MCF 10A (cell line): ENCODE measurements around the gene AQP3. TPM values are rescaled to one million over a fixed set of nuclear protein-coding genes. Genes with fewer than 3 reads are reported as not detected.
A peak's percentile ranks its signal among the peaks of the same experiment; 100 is the strongest.
"Not testable (repeated sequence)": the region's sequence is repeated elsewhere in the genome, so short reads cannot be mapped to it uniquely, and the experiment has no call there.

Source experiments
- BruUV-seq: library from RNA; stranded (reverse); fragments of 400-500 nt; replicated peaks from 2 replicates; lab custom pipeline; 2021; lab: Mats Ljungman, UMichigan
- CTCF ChIA-PET: fragments of 300-600 bp; sonication (Branson Sonifier 250); formaldehyde crosslinking; extraction: SDS; loops from one replicate; lab custom pipeline; 2021; ENCODE audit warnings: antibody characterized with exemption, inconsistent platforms; lab: Yijun Ruan, JAX
- POLR2A ChIA-PET: fragments of 300-600, 350-650 bp; sonication (Branson Sonifier 250); formaldehyde crosslinking; extraction: SDS; loops from one replicate; lab custom pipeline; 2020; ENCODE audit warnings: antibody characterized with exemption, inconsistent platforms; lab: Yijun Ruan, JAX
- DNase-seq: peaks from one replicate; pipeline ENCODE4 v3.0.0-alpha.2; 2018; ENCODE audit not compliant: unreplicated experiment
- H3K27ac Mint-ChIP-seq: one replicate; pipeline ENCODE4 v1.8.0; 2022; ENCODE audit warnings: mild to moderate bottlenecking, low read depth, mixed read lengths; ENCODE audit not compliant: unreplicated experiment
- H3K27me3 Mint-ChIP-seq: one replicate; pipeline ENCODE4 v1.8.0; 2022; ENCODE audit warnings: mixed read lengths; ENCODE audit not compliant: insufficient read depth, unreplicated experiment
- H3K36me3 Mint-ChIP-seq: one replicate; pipeline ENCODE4 v1.8.0; 2022; ENCODE audit warnings: mild to moderate bottlenecking, moderate library complexity, mixed read lengths; ENCODE audit not compliant: insufficient read depth, unreplicated experiment
- H3K4me1 Mint-ChIP-seq: one replicate; pipeline ENCODE4 v1.8.0; 2022; ENCODE audit warnings: mixed read lengths; ENCODE audit not compliant: insufficient read depth, unreplicated experiment
- H3K4me3 Mint-ChIP-seq: one replicate; pipeline ENCODE4 v1.8.0; 2022; ENCODE audit warnings: mild to moderate bottlenecking, moderate library complexity, mixed read lengths; ENCODE audit not compliant: unreplicated experiment
- H3K9me3 Mint-ChIP-seq: one replicate; pipeline ENCODE4 v1.8.0; 2022; ENCODE audit warnings: mixed read lengths; ENCODE audit not compliant: unreplicated experiment
- intact Hi-C: fragments of 100-400 bp; cut with micrococcal nuclease; formaldehyde crosslinking; loops from 2 replicates; pipeline ENCODE4 v1.14.1; 2022
- total RNA-seq: library from RNA; stranded (reverse); gene quantifications from 2 replicates; pipeline ENCODE4 v1.2.3, GENCODE V29; 2022
- TF ChIP-seq, protein P1 (sequence below): fragments of 200-600 bp; IDR thresholded peaks from one replicate; pipeline ENCODE4 v1.8.0; 2022; ENCODE audit warnings: antibody characterized with exemption, mild to moderate bottlenecking; ENCODE audit not compliant: unreplicated experiment

The AQP3 gene
- total RNA-seq, 1 experiment from 2014 or later = 0.89 TPM

DNA sequence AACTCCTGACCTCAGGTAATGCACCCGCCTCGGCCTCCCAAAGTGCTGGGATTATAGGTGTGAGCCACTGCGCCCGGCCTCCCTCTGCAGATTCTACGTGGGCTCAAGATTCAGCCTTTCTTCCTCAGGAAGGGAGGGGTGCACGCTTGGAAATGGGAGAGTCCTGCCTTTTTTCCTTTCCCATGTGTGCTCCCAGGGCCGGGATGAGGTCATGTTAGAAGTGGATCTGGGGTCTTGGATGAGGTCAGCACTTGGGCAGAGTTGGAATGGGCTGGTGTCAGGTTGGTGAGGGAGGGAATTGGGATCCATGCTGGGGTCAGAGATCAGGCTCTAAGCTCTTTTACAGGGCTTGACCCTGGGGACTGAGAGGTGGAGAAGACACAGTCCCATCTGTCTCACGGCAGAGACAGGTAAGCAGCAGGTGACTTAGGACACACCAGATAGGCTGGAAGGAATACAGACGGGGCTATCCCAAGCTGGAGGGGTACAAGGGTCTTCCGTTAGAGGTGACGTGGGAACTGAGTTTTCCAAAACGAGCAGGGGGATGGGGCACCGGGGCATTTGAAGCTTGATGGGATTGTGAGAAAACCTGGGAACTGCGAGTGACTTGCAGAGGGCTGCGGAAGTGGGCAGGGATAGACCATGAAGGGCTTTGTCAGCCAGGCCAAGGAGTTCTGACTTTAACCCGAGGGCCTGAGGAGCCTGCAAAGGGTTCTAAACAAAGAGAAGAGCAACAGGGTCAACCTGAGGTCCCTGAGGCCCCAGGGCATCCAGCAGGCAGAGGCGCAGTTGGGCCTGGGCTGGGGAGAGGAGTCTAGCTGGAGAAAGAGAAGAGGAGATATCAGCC, 43.2 kb downstream of the AQP3 start:
- Mint-ChIP-seq H3K27ac (peak overlapping the region; percentile 16), H3K36me3 (no peaks in the 10 kb centered on the region), H3K9me3 (no peaks in the 10 kb centered on the region), H3K4me3 (no peak overlapping the region), H3K4me1 (peaks cover 11% of the 10 kb centered on the region), H3K27me3 (no peaks in the 10 kb centered on the region)
- POLR2A ChIA-PET = interaction anchor here (0.9 to 2.5 kb wide), 3 partner anchors 63 to 173 kb away, joined by 3 to 13 read pairs (median 4); partner anchors contain the start of gene NOL6
- DNase-seq = no peak
- CTCF ChIA-PET = interaction anchor here (0.6 to 5.0 kb wide), 36 partner anchors 11 to 718 kb away, joined by 3 to 114 read pairs (median 4); partner anchors contain the start of genes AQP3 and NOL6
- TF ChIP-seq, protein P1, sequence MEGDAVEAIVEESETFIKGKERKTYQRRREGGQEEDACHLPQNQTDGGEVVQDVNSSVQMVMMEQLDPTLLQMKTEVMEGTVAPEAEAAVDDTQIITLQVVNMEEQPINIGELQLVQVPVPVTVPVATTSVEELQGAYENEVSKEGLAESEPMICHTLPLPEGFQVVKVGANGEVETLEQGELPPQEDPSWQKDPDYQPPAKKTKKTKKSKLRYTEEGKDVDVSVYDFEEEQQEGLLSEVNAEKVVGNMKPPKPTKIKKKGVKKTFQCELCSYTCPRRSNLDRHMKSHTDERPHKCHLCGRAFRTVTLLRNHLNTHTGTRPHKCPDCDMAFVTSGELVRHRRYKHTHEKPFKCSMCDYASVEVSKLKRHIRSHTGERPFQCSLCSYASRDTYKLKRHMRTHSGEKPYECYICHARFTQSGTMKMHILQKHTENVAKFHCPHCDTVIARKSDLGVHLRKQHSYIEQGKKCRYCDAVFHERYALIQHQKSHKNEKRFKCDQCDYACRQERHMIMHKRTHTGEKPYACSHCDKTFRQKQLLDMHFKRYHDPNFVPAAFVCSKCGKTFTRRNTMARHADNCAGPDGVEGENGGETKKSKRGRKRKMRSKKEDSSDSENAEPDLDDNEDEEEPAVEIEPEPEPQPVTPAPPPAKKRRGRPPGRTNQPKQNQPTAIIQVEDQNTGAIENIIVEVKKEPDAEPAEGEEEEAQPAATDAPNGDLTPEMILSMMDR = no peak
- no TSS peak for BruUV-seq
- intact Hi-C loops = loop anchor here (1.0 to 5.0 kb wide), 6 partner anchors 49 to 318 kb away; no protein-coding TSS in a partner anchor

DNA sequence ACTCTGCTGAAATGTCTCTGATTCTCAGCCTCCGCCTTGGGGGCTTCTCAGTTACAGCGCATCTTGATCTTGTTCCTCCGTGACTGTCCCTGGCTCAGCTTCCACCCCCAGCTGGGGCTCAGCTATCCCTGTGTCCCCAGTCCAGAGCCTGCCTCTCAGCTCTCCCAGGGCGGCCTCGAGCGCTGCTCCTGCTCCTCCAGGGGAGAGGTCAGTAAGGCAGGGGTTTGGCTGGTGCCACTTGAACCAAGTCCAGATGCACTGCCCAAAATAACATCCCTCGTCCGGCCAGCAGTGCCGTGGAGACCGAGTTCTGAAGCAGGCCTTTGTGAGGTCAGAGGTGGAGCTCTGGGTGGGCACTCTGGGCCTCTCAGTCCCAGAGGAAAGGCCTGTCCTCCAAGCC, 45.0 kb downstream of the AQP3 start, which contains the start of gene AQP7:
Gene AQP7 (minus strand): TSS at position 198 of the 400 bp plus-strand sequence. CDS start 1,306 bp downstream, outside the sequence.
- not testable (repeated sequence) for H3K4me3 Mint-ChIP-seq, BruUV-seq, H3K4me1 Mint-ChIP-seq, H3K27me3 Mint-ChIP-seq, H3K9me3 Mint-ChIP-seq, DNase-seq, H3K36me3 Mint-ChIP-seq, H3K27ac Mint-ChIP-seq
- POLR2A ChIA-PET = interaction anchor here (1.3 kb wide), 1 partner anchor 71 kb away, joined by 4 read pairs; the partner anchor contains the start of gene NOL6
- CTCF ChIA-PET = interaction anchor here (0.6 to 5.0 kb wide), 14 partner anchors 10 to 329 kb away, joined by 3 to 114 read pairs (median 6); partner anchors contain the start of genes AQP3 and NOL6
- intact Hi-C loops = loop anchor here (2.0 to 5.0 kb wide), 4 partner anchors 115 to 320 kb away; no protein-coding TSS in a partner anchor

DNA sequence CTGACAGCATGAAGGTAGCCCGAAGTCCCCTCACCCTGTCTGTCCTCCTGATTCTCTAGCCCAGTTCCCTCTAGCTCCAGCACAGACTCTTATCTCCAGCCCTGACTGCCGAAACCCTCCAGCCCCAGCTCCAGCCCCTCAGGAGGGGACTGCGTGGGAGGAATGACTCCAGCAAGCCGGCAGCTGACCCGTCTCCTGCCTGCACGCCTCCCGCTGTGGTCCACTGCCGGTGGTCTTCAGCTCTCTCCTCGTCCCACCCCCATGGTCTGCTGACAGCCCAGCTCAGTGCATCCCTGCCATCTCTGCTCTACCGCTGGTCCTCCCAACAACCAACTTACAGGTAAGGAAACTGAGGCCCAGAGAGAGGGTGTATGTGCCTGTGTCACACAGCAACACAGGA, 45.6 kb downstream of the AQP3 start:
- H3K27me3 Mint-ChIP-seq, H3K27ac Mint-ChIP-seq, POLR2A ChIA-PET, DNase-seq, H3K9me3 Mint-ChIP-seq, H3K36me3 Mint-ChIP-seq, H3K4me1 Mint-ChIP-seq, H3K4me3 Mint-ChIP-seq, BruUV-seq: not testable (repeated sequence)
- intact Hi-C loops = loop anchor here (2.0 to 5.0 kb wide), 4 partner anchors 115 to 320 kb away; no protein-coding TSS in a partner anchor
- CTCF ChIA-PET = interaction anchor here (4.4 to 5.0 kb wide), 2 partner anchors 50 to 64 kb away, joined by 46 to 114 read pairs; no protein-coding TSS in a partner anchor

DNA sequence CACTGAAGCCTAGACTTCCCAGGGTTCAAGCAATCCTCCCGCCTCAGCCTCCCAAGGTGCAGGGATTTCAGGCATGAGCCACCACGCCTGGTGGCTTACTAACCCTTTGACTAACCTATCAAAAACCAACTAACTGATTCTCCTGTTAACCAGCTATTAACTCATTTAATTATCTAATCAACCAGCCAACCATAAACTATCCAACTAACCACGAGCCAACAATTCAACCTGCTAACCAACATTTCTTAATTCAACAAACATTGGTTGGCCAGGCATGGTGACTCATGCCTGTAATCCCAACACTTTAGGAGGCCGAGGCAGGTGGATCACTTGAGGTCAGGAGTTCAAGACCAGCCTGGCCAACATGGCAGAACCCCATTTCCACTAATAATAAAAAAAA, 48.3 kb downstream of the AQP3 start:
- H3K9me3 Mint-ChIP-seq, H3K27ac Mint-ChIP-seq, H3K4me3 Mint-ChIP-seq, DNase-seq, intact Hi-C loops, H3K4me1 Mint-ChIP-seq, H3K36me3 Mint-ChIP-seq, POLR2A ChIA-PET, BruUV-seq: not testable (repeated sequence)
- peaks cover 12% of the 10 kb centered on the region for H3K27me3 Mint-ChIP-seq
- CTCF ChIA-PET = interaction anchor here (0.6 to 1.5 kb wide), 6 partner anchors 9 to 199 kb away, joined by 3 to 10 read pairs (median 4); no protein-coding TSS in a partner anchor

DNA sequence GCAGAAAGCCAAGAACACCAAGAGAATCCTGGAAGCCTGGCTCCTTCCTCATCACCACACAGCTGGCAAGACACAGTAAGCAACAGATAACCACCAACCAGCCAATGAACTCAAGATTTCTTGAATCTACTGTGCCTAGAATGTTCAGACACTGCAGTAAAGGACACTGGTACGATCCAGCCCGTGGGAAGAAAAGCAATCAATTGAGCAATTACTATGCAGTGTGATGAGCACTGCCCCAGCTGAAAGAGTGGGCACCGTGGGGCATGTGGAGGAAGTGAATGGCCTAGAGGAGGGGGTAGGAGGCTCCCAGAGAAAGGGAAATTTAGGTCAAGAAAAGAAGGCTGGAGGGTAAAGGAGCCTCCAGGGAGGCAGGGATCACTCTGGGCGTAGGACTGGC, 49.6 kb downstream of the AQP3 start:
- DNase-seq, BruUV-seq, H3K9me3 Mint-ChIP-seq, POLR2A ChIA-PET, H3K36me3 Mint-ChIP-seq, H3K4me1 Mint-ChIP-seq, H3K27ac Mint-ChIP-seq, CTCF ChIA-PET, H3K4me3 Mint-ChIP-seq, intact Hi-C loops: not testable (repeated sequence)
- H3K27me3 Mint-ChIP-seq = peaks cover 19% of the 10 kb centered on the region

DNA sequence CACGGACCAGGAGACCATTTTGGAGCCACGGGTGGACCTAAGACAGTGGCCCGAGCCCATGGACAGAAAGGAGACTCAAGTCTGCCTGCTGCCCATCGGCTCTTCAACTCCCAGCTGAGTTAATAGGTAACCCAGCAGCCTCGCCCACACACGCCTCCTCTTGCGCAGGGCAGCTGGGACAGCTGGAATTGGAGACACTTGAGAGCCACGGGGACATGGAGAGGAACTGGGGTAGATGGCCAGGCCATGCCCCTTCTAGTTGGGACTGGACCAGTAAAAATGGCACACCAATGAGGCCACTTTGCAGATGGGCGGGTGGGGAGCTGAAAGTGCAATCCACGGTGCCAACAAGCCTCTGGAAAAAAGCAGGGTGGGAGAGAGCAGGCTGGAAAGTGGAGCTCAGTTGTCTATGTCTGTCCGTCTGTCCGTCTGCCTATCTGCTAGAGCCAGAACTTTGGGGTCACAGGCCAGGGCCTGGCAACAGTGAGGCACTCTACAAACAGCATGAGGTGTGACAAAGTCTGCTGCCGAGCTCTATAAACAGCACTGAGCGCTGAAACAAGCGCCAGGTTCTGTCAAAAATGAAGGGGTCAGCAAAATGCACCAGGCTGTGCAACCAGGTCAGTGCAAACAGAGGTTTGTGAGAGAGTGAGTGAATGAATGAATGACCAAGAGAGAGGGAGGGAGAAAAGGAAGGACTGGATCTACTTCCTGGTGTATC, 52.1 kb downstream of the AQP3 start:
- H3K9me3 Mint-ChIP-seq, POLR2A ChIA-PET, H3K4me3 Mint-ChIP-seq, H3K36me3 Mint-ChIP-seq, intact Hi-C loops, H3K27ac Mint-ChIP-seq, DNase-seq, BruUV-seq: not testable (repeated sequence)
- Mint-ChIP-seq H3K27me3 (peaks cover 19% of the 10 kb centered on the region), H3K4me1 (peaks cover 22% of the 10 kb centered on the region)
- CTCF ChIA-PET = interaction anchor here (0.7 to 0.8 kb wide), 2 partner anchors 235 to 326 kb away, joined by 3 to 4 read pairs; no protein-coding TSS in a partner anchor

DNA sequence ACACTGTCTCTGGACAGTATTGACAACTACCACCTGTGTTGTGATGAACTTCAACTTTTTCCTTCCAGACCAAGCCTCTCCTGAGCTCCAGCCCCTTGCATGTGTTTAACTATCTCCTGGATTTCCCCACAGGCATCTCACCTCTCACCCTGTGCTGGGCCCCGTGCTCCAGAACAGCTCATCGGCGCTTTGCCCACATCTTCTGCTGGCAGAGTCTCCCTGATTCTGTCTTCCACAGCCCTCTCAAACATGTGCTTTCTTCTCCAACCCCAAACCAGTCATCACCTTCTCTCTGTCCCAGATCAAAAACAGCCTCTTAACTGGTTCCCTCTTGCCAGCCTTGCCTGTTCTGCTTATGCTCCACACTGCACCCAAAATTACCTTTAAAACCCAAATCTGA, 53.4 kb downstream of the AQP3 start:
- DNase-seq, intact Hi-C loops, H3K9me3 Mint-ChIP-seq, BruUV-seq, POLR2A ChIA-PET, H3K36me3 Mint-ChIP-seq, H3K4me3 Mint-ChIP-seq: not testable (repeated sequence)
- Mint-ChIP-seq H3K27me3 (peaks cover 19% of the 10 kb centered on the region), H3K4me1 (peaks cover 27% of the 10 kb centered on the region), H3K27ac (peak overlapping the region; percentile 6)
- CTCF ChIA-PET = interaction anchor here (0.6 to 2.3 kb wide), 3 partner anchors 10 to 95 kb away, joined by 3 to 19 read pairs (median 3); no protein-coding TSS in a partner anchor
